GM19438 (cell line): ENCODE measurements around the gene ANAPC5.
"Not testable (repeated sequence)": the region's sequence is repeated elsewhere in the genome, so short reads cannot be mapped to it uniquely, and the experiment has no call there.

Experiments used
- ATAC-seq: cut with Tn5 transposase; IDR thresholded peaks from one replicate; pipeline ENCODE4 v1.9.1; 2021; ENCODE audit warnings: low read depth; ENCODE audit not compliant: unreplicated experiment

The ANAPC5 gene

DNA sequence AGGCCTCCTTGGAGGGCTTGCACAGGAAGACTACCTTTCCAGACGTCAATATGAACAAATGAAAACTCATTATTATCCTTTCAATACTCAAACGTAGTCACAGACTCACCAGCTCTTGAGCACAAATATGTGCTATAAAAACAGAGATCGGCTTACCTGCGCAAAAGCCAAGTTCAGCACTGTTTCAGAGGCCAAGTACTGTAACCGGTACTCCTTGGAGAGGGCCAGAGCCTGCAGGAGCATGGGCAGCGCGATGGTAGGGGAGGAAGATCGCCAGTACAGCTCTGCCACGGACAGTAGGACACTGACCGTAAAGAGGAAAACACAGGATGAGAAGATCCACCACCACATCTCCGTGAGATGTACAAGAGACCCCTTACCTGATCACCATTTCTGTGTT lies 34.1 kb downstream of the ANAPC5 start:
- ATAC-seq = no peak

DNA sequence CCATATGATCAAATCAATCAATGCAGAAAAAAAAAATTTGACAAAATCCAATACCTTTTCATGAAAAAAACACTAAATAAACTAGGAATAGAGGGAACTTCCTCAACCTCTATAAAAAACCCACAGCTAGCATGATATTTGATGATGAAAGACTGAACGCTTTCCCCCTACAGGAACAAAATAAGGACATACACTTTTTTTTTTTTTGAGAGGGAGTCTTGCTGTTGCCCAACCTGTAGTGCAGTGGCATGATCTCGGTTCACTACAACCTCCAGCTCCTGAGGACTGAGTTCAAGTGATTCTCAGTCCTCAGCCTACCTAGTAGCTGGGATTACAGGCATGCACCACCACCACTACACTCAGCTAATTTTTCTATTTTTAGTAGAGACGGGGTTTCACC lies 37.8 kb downstream of the ANAPC5 start:
- no peak for ATAC-seq

DNA sequence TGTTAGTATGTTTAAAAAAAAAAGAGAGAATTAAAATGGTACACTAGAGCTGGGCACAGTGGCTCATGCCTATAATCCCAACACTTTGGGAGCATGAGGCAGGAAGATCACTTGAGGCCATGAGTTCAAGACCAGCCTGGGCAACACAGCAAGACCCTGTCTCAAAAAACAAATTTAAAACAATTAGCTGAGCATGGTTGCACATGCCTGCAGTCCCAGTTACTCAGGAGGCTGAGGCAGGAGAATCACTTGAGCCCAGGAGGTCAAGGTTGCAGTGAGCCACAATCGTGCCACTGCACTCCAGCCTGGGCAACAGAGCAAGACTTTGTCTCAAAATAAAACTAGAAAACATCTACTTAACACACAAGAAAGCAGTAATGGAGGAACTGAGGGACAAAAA lies 42.0 kb downstream of the ANAPC5 start:
- not testable (repeated sequence) for ATAC-seq

DNA sequence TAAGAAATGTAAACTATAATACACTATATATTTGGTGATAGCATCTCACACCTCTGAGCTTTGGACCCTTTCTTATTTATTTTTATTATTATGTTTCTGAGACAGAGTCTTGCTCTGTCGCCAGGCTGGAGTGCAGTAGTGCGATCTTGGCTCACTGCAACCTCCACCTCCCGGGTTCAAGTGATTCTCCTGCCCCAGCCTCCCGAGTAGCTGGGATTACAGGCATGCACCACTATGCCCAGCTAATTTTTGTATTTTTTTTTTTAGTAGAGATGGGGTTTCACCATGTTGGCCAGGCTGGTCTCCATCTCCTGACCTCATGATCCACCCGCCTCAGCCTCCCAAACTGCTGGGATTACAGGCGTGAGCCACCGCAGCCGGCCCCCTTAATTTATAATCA lies 44.8 kb downstream of the ANAPC5 start:
- not testable (repeated sequence) for ATAC-seq

DNA sequence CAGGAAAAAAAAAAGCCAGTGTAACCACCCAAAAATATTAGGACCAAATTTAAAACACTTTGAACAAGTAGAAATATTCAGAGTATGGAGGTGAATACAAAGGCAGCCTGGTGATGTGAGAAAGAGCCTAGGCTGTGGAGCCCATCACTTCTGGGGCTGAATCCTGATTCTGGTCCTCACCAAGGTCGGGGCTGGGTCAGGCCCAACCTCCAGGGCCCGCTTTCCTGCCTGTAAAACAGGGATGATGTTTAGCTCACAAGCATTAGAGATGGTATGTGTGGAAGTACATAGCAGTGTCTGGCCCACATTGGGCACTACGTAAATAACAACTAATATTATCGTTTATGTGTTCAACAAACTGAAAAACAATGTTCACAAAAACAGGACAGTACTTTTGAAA lies 47.9 kb downstream of the ANAPC5 start:
- ATAC-seq = no peak

DNA sequence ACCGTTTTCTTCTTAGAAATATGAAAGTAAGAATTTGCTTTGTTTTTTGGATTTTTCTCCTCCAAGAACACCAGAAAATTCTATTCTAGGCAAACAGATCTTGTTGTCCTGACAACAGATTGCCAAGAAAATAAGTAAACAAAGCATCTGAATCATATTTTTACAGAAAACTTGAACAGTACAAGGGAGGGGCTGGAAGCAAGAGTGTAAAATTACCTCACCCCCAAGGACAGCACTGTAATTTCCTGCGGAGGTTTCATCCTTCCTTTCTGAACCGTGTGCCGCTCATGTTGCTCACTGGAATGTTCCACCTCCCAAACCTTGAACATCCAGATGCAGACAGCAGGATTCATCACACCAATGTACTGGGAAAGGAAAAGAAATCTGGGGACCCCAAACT lies 50.3 kb downstream of the ANAPC5 start:
- ATAC-seq = no peak

DNA sequence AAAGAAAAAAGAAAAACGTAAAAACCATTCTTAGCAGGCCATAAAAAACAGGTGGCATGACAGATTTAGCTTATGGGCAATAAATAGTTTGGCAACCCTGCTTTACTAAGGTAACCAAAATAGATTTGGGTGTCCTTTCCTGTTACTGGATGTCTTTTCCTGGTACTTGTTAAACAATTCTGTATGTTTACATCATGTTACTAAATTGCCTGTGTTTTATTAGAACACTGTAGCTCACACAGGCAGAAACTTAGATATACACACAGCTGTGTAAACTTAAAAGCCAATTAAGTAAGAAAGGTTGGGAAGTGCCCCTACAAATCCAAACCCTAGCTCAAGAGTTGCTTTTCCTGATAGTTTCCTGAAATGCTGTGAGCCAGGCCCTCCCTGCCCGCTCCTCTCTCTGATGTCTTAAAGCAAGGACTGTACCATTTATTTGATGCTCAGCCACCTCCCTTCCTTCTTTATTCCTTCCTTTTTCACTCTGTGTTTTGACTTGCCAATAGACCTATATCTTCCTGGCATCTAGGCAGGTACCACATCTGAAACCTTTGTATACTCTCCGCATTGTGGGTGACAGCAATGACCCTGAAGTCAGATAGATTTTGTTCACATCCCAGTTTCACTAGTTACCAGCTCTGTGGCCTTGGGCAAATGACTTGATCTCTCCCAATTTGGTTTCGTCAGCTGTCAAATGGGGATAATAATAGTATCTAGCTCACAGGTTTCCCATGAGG lies 52.0 kb downstream of the ANAPC5 start:
- ATAC-seq = no peak

DNA sequence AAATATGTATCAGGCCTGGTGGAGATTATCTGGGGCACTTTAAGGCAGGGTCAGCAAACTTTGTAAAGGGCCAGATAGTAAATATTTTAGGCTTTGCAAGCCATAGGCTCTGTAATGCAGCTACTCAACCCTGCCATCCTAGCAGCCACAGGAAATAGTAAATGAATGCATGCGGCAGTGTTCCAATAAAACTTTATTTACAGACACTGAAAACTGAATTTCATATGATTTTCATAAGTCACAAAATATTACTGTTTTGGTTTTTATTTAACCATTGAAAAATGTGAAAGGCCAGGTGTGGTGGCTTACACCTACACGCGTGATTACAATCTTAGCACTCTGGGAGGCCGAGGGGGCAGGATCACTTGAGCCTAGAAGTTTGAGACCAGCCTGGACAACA lies 52.5 kb downstream of the ANAPC5 start:
- ATAC-seq = no peak

DNA sequence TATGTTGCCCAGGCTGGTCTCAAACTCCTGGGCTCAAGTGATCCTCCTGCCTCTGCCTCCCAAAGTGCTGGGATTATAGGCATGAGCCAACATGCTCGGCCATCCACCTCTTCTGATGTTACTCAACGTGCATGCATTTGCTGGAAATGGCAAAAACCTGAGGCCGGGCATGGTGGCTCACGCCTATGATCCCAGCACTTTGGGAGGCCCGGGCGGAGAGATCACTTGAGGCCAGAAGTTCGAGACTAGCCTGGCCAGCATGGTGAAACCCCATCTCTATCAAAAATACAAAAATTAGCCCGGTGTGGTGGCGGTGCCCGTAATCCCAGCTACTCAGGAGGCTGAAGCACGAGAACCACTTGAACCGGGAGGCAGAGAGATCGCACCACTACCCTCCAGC lies 53.8 kb downstream of the ANAPC5 start:
- not testable (repeated sequence) for ATAC-seq

DNA sequence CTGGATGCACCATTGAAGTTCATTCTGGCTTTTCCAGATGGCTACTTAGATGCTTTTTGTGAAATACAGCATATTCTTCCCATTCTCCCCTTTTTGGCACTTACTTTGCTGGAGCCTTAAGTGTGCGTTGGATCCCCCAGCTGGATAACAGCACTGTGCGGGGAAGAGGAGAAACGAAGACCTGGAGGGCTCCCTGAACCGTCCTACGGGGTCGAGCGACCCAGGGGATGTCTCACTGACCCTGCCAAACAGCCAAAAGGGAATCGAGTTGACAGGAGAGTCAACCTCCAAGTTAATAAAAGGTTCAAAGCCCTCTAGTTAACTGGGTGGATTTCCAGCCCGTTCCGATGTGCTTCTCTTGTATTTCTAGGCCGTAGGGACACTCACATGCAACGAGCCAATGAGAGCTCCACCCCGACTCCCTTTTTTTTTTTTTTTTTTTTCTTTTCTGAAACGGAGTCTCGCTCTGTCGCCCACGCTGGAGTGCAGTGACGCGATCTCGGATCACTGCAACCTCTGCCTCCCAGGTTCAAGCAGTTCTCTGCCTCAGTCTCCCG lies 54.7 kb downstream of the ANAPC5 start:
- peak; percentile 2 for ATAC-seq

DNA sequence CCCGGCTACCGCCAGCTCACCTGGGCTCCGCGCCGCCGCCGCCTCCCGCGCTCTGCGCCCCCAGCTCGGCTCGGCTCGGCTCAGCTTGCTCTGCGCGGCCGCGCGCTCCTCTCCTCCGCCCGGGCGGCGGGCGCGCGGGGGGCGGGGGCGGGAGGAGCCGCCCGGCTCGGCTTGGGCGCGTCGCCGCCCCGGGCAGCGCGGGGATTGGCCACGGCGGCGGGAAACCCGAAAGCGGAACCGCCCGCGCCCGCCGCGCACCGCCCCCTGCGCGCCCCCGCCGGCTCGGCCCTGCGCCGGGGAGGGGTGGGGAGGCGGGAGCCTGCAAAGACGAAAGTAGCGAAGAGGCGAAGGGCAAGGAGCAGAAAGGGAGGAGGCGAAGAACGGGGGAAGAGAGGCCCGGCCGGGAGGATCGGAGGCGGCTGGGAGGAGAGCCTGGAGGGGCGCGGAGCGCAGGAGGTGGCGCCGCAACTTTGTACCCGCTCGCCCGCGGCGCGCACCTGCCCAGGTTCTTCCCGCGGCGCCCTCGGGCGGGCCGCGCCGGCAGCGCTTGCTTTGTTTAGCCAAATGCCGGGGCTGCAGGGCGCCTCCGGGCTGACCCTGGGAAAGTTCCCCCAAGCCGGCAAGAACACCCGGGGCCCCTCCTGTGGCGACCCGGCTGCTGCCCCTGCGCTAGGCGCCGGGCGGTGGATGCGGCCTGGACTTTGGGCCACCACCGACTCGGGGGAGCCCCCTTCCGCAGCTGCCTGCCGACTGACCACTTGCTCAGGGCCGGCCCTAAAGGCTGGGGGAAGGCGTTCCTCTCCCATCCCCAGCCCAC lies 55.4 kb downstream of the ANAPC5 start, which contains the start of gene CAMKK2:
CAMKK2 (minus strand) TSS at position 92 of the 817 bp plus-strand sequence. CDS start 22,183 bp downstream, outside the sequence.
- peak; percentile 63 for ATAC-seq

DNA sequence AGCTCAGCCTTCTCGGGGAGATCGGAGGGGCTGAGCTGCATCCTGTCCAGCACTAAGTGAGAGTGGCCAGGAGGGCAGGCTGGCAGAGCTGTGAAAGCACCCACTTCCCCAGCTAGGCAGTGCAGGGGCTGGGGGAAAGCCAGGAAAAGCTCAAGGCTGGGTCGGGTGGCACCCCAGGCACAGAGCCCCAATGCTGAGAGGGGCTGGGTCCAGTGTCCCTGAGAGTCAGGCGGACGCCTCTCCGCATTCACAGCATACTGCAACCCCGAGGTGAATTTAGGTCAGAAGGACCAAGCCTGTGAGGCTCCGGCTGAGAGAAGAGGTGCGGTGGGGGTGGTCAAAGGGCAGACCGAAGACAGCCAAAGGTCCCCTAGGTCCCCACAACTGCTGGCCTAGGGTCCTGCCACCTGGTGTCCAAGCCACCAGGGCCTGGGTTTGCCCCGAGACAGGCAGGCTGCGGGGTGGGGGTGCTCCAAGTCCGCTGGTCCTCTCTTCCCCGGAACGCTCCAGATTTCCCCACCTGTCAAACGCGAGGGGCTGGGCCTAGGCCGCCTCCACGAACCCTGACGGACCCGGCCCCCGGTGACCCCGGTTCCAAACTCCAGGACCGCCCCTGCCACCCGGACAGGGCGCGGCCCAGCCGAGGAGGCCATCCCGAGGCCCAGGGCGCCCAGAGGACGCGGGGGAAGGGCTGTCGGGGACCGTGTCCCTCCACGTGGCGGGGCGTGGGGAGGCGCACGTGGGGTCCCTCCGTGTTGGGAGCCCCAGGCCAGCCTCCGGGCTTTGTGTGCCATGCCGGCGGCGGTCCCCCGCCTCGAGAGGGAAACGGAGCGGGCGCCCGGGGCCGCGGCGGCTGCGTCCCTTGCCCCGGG lies 56.2 kb downstream of the ANAPC5 start:
- ATAC-seq = peak; percentile 26

DNA sequence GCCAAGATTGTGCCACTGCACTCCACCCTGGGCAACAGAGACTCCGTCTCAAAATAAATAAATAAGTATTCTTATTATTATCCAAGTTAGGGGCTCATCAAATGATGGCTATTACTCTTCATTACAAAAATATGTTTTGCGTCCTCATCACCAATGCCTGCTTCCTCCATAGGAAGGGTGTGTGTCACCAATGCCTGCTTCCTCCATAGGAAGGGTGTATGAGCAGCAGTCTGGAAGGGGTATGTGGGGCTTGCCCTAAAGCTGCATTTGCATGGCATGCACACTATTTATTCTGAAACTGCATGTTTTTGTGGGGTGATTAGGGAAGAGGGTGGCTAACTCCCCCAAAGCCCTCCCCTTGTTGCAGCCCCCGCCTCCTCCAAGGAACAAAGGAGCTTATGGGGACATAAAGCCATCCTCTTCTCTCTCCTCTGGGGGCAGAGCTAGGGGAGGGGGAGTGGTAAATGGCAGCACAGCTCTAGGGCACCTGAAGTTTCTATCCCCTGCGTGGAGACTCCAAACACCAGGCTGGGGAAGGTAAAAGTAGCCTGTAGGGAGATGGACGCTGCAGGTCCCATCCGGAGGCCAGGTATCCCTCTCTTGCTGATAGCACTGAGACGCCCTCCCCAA lies 57.0 kb downstream of the ANAPC5 start:
- ATAC-seq = no peak

DNA sequence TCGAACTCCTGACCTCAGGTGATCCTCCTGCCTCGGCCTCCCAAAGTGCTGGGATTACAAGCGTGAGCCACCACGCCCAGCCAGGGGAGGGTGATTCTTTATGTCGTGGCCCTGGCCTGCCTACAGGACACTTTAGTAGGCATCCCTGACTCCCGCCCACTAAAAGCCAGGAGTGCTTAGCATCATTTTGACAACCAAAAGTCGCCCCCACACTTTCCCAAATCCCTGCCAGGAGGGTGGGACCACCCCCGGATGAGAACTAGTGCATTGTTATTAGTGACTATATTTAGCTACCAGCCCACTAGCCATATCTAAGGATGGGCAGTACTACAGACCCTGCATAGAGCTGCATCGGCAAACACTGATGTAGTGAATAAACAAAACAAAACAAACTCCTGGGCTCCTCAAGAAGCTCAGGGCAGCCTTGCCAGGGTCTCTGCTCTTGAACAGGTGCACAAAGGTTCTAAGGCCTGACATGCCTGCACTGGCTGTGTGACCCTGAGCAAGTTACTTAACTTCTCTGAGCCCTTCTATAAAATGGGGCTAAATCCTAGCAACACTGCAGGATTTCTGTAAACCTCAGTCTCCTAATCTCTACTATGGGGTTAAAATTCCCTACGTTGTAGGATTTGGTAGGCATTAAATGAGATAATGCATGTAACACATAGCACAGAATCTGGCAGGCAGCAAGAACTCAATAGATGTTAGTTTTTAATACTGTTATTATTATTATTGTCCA lies 57.9 kb downstream of the ANAPC5 start:
- no peak for ATAC-seq

DNA sequence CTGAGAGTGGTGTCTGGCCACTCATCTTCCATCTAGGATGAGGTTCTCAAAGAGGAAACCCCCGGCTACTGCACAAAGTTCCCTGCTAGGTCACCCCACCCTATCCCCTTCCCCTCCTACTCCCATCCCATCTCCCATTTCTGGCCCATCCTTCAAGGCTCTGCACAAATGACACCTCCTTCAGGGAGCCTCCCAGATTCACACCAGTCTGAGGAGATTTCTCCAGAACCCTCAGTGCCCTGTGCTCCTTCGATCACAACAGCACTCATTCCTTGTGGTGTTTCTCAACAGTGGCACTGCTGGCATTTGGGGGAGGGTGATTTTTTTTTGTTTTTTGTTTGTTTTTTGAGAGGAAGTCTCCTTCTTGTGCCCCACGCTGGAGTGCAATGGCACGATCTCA lies 58.6 kb downstream of the ANAPC5 start:
- no peak for ATAC-seq

DNA sequence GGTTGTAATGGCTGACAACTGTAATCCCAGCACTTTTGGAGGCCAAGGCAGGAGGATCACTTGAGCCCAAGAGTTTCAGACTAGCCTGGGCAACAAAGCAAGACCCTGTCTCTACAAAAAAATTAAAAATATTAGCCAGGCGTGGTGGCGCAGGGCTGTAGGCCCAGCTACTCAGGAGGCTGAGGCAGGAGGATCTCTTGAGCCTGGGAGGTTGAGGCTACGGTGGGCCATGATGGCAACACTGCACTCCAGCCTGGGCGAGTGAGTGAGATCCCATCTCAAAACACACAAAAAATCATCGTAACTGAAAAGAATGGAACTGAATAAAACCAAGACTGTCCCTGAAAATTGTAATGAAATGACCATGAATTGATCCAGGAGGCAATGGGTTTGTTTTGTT lies 61.8 kb downstream of the ANAPC5 start:
- no peak for ATAC-seq

DNA sequence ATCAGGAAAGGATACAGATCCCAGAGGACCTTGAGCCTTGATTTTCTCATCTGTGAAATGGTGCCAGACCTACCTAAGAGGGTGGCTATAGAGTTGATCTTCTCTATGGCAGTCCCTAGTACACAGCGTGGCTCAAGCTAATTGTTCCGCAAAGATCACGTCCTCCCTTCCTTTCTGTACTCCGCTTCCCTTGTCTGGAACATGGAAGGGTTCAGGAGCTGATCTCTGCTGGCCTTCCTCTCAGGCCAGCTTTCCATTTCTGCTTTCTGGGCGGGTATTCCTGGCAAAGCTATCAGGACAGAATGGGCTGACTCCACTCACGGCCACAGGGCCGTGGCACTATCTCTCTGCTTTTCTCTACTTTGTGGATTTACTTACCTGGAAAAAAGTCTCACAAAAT lies 62.2 kb downstream of the ANAPC5 start:
- ATAC-seq = no peak

DNA sequence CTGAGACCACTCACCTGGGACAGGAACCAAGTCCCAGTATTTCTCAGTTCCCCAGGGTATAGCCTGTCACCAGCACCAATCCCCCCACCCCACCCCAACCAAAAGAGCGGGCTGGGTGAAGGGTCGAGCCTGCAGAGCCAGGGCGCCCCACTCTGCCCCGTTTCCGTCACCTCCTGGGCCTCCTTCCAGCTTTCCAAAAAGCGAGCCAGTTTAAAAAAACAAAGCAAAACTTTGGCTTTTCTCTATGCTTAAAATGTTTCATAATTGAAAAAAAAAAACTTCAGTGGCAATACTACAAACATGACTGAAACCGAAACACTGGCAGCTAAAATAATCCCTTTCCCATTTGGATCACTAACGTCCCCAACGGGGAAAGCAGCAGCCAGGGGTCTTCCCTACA lies 63.2 kb downstream of the ANAPC5 start:
- no peak for ATAC-seq

DNA sequence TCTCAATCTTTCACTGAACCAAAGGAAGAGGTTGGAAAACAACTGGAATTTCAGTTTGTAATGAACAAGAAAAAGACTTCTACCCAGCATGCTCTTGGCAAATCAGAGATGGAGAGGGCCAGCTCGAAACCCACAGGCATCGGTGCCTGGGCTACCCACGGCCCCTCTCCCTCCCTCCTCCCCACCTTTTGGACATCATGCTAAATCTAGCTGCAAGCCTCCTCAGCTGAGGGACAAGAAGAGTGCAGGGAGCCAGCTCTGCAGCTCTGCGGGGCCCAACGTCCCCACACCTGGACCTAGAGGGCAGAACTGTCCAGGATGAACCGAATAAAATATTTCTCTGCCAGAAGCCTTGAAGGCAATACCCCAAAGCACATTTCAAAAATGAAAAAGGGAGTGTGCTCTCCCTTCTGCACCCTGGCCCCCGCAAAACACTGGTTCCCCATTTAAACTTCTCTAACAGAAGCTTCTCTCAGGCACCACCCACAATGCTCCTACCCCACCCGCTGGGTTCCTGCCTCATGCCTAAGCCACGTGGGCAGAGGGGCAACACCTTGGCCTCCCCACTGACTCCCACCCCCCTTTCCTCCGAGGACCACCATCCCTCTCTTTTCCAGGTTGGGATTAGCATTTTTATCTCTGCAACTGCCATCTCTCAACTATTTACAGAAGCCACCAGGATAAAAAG lies 63.9 kb downstream of the ANAPC5 start:
- ATAC-seq = no peak
